Heart left ventricle (tissue), 16 donors: Measurements from ENCODE around the gene DCDC1. TPM values are rescaled to one million over a fixed set of nuclear protein-coding genes. Genes with fewer than 3 reads are reported as not detected.

Source experiments
- ATAC-seq, 4 donors: fragments of 200-7000 bp; cut with Tn5 transposase; one replicate each; pipeline ENCODE4 v1.9.1; 2020 to 2022; ENCODE audit warnings: moderate library complexity in 4 of 4, mild to moderate bottlenecking in 3 of 4, moderate number of reproducible peaks in 1 of 4
- DNase-seq, 5 donors: peaks; one replicate each; pipeline ENCODE4 v3.0.0-alpha.2; 2020
- H3K27ac ChIP-seq, 12 donors: fragments of 200-600 bp; sonication (generic) in 4 of 12; one replicate each; pipeline versions ENCODE4 v1.5.0 to v1.8.0; 2016 to 2022; ENCODE audit warnings: mild to moderate bottlenecking in 2 of 12
- H3K27me3 ChIP-seq, 9 donors: fragments of 200-600 bp; sonication (generic) in 2 of 9; one replicate each; pipeline versions ENCODE4 v1.5.1 to v1.8.0; 2016 to 2022; ENCODE audit warnings: mild to moderate bottlenecking in 3 of 9
- H3K36me3 ChIP-seq, 9 donors: fragments of 200-600 bp; sonication (generic) in 2 of 9; one replicate each; pipeline versions ENCODE4 v1.5.0 to v1.8.0; 2018 to 2022; ENCODE audit warnings: mild to moderate bottlenecking in 2 of 9
- H3K4me1 ChIP-seq, 12 donors: fragments of 200-600 bp; sonication (generic) in 4 of 12; one replicate each; pipeline versions ENCODE4 v1.5.0 to v1.8.0; 2016 to 2022; ENCODE audit warnings: mild to moderate bottlenecking in 3 of 12
- H3K4me3 ChIP-seq, 12 donors: fragments of 200-600 bp; sonication (generic) in 4 of 12; one replicate each; pipeline versions ENCODE4 v1.5.0 to v1.8.0; 2017 to 2022; ENCODE audit warnings: mild to moderate bottlenecking in 9 of 12, moderate library complexity in 4 of 12
- H3K9me3 ChIP-seq, 12 donors: fragments of 200-600 bp; sonication (generic) in 4 of 12; one replicate each; pipeline versions ENCODE4 v1.5.0 to v1.8.0; 2016 to 2022; ENCODE audit warnings: mild to moderate bottlenecking in 1 of 12
- CTCF ChIP-seq, 12 donors: fragments of 200-600 bp; sonication (generic) in 4 of 12; IDR thresholded peaks; one replicate each; pipeline versions ENCODE4 v1.5.0 to v1.8.0; 2018 to 2022; ENCODE audit warnings: antibody characterized with exemption in 12 of 12, mild to moderate bottlenecking in 5 of 12
- POLR2A ChIP-seq, 2 donors: fragments of 450-650 bp; IDR thresholded peaks; one replicate each; pipeline ENCODE4 v1.6.1; 2017; ENCODE audit warnings: antibody characterized with exemption in 2 of 2, mild to moderate bottlenecking in 2 of 2, moderate library complexity in 2 of 2
- whole genome bisulfite sequencing, 4 donors: extraction: QIAGEN DNeasy Blood & Tissue Kit in 2 of 4; methylation state at CpG; one replicate each; pipeline versions ENCODE4 v1.1.5 to v1.1.7; 2013 to 2018; 5-methylcytosine and 5-hydroxymethylcytosine counted together
- intact Hi-C, 10 donors: fragments of 100-400 bp; cut with DNase I; formaldehyde crosslinking; loops; one replicate each; pipeline versions ENCODE4 v1.11.1 to v1.14.2; 2022
- polyA plus RNA-seq, 2 donors: library from polyadenylated mRNA; stranded (reverse); fragments of 200-250 nt; gene quantifications; one replicate each; pipeline ENCODE4 v1.2.3, GENCODE V29; 2013
- total RNA-seq, 9 donors: library from RNA; depleted of rRNA in 2 of 9; stranded (reverse); fragments of >200 nt in 2 of 9; fragmentation: NEBNext Ultra II Directional in 3 of 9; extraction: Animal tissue kit (Norgen Biotek cat#: 25700) in 3 of 9; gene quantifications; one replicate each; pipeline versions ENCODE4 v1.1.0 to v1.2.4, GENCODE V29; 2016 to 2023
- donor health status: ischemic (EF 13 %, LVEDD 7.1; RV severe dilation, severe dysfunction).
- donor health status: healthy with polysubstance abuse.
- donor health status: DM: no; HTN: yes; CAD: no.
- donor health status: DM: no; HTN: no; CAD: no.
- donor health status: ischemic (EF 25% LVEDD 6.9; RV normal size, moderate dysfunction).
- donor health status: ischemic (EF 25% LVEDD 5.7; RV mildly dilated, moderate dysfunction).
- donor health status: healthy.
- donor health status: DM: yes; HTN: yes; CAD: no.
- donor health status: ischemic (EF 35%, LVEDD 5.7; RV mildly dilated, moderate dysfunction).
- donor health status: nonischemic (EF 11% LVEDD 7.7; RV severe dilation, severe dysfunction).
- donor health status: DM: yes; HTN: yes; CAD: no.
- donor health status: PGD.
- donor health status: ischemic (EF 29% LVEDD 5.4; RV normal size, mild dysfunction).
- donor health status: nonischemic (EF 23%, LVEDD 6.1; RV moderate dilation, normal function).

Gene DCDC1
- total and polyA plus RNA-seq, 11 donors = 0.07 to 1.0 (median 0.12) TPM; not detected in 7

DNA sequence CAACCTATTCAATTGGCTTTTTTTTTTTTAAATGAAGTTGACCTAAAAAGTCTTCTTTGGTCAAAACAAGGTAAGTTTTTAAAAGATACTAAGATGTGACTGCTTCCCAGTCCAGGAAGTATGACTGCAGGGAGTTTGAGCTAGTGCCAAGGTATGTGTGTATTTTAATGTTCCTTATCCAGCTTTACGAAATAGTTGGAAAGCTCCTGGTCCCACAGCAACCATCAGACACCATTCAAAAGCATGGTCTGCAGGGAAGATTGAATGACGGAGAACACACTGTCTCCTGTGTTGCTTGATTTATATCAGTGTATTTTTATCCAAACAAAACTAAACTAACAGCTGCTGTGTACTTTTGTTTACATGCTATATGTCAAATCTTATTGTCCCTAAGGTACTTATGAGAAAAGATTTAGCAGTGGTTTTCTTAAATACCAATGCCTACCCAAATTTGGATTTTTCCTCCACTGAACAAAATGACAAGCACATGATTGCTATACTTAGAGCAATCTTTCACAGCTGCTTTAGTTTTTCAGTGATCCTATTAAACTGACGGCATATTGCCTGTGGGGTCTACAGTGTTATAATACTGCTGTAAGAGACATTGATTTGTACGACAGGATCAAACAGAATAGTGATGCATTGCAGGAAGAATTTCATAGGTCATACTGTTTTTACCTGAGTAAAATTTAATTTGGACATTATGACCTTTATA, 122.9 kb downstream of the DCDC1 start:
- no peaks in the 10 kb centered on the region for H3K36me3 ChIP-seq
- H3K9me3 ChIP-seq = no peaks in the 10 kb centered on the region
- 30 to 37% (median 35%) methylated on average over 4 of the region's 4 CpGs for WGBS, 4 donors
- intact Hi-C loops = loop anchor here in 5 of 10 donors (10.0 kb wide), 4 partner anchors 618 to 938 kb away; no protein-coding TSS in a partner anchor
- no peak overlapping the region for H3K4me3 ChIP-seq
- H3K27ac ChIP-seq = no peak overlapping the region
- TF ChIP-seq CTCF (IDR thresholded peaks at IDR 0.05) (no peak), POLR2A (IDR thresholded peaks at IDR 0.05) (no peak)
- no peaks in the 10 kb centered on the region for H3K27me3 ChIP-seq
- peak in 2 of 5 donors; percentile 18 to 35 for DNase-seq
- peak; percentile 50 to 95 (median 72) for ATAC-seq
- H3K4me1 ChIP-seq = peaks cover 0 to 13% (median 6%) of the 10 kb centered on the region in 12 donors

DNA sequence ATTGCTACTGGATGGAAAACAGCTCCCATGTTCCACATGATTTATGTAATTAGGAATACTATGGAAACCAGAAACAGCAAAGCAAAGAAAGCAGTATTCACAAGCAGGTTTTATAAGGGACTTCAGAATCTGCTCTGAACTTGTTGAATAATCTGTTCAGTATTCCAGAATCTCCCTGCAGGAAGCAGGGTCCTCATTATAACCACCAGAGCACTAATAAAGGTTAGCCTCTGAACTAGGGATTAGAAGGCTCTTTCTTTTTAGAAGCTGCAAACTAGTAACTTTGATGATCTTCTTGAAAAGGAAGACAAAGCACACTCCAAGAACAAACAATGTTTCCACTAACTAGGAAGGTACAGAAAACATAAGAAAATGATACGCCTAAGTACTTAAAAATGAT, 125.8 kb downstream of the DCDC1 start:
- 88 to 97% (median 93%) methylated on average over 1 of the region's 1 CpG for WGBS, 4 donors
- Histone ChIP-seq H3K27me3 (no peaks in the 10 kb centered on the region), H3K9me3 (no peaks in the 10 kb centered on the region), H3K27ac (no peak overlapping the region), H3K4me1 (peaks cover 0 to 13% (median 6%) of the 10 kb centered on the region in 12 donors), H3K4me3 (no peak overlapping the region), H3K36me3 (no peaks in the 10 kb centered on the region)
- intact Hi-C loops = loop anchor here in 6 of 10 donors (5.0 to 10.0 kb wide), 7 partner anchors 621 to 941 kb away; no protein-coding TSS in a partner anchor
- ATAC-seq (no peak), DNase-seq (no peak)
- TF ChIP-seq POLR2A (IDR thresholded peaks at IDR 0.05) (no peak), CTCF (IDR thresholded peaks at IDR 0.05) (no peak)

- 17 to 19% (median 19%) methylated on average over 5 of the region's 5 CpGs for WGBS, 4 donors
- Histone ChIP-seq H3K9me3 (no peaks in the 10 kb centered on the region), H3K36me3 (no peaks in the 10 kb centered on the region), H3K27ac (no peak overlapping the region), H3K4me3 (no peak overlapping the region), H3K27me3 (no peaks in the 10 kb centered on the region), H3K4me1 (no peaks in the 10 kb centered on the region)
- DNase-seq (no peak), ATAC-seq (no peak)
- peak; percentile 22 to 63 (median 46) for TF ChIP-seq CTCF (IDR thresholded peaks at IDR 0.05)
- TF ChIP-seq POLR2A (IDR thresholded peaks at IDR 0.05) = no peak
- intact Hi-C loops = loop anchor here in 6 of 10 donors (5.0 to 10.0 kb wide), 7 partner anchors 624 to 944 kb away; no protein-coding TSS in a partner anchor
Observed at GRCh38 chr11:31240340-31240904, 129.1 kb downstream of the DCDC1 start.
